IPS-20b (cell line): Measurements from ENCODE around the gene GATA6.
"Not testable (repeated sequence)": the region's sequence is repeated elsewhere in the genome, so short reads cannot be mapped to it uniquely, and the experiment has no call there.

Experiments
- H3K27ac ChIP-seq: one replicate; pipeline ENCODE4 v1.5.1; 2013; ENCODE audit warnings: low read length
- H3K27me3 ChIP-seq: 2 replicates; pipeline ENCODE4 v1.6.1; 2013; ENCODE audit warnings: mild to moderate bottlenecking, low read length, inconsistent platforms; ENCODE audit not compliant: insufficient read depth
- H3K36me3 ChIP-seq: 2 replicates; pipeline ENCODE4 v1.6.1; 2013; ENCODE audit warnings: low read depth, mild to moderate bottlenecking, inconsistent platforms, low read length, moderate library complexity; ENCODE audit not compliant: insufficient read depth
- H3K4me1 ChIP-seq: 2 replicates; pipeline ENCODE4 v1.6.1; 2013; ENCODE audit warnings: mild to moderate bottlenecking, control low read depth, inconsistent platforms, low read length, moderate library complexity; ENCODE audit not compliant: insufficient read depth
- H3K4me3 ChIP-seq: 2 replicates; pipeline ENCODE4 v1.5.1; 2013; ENCODE audit warnings: mild to moderate bottlenecking, low read length, inconsistent platforms
- H3K9ac ChIP-seq: 2 replicates; pipeline ENCODE4 v1.6.1; 2013; ENCODE audit warnings: low read depth, mild to moderate bottlenecking, inconsistent platforms, low read length, moderate library complexity
- H3K9me3 ChIP-seq: 2 replicates; pipeline ENCODE4 v1.6.1; 2013; ENCODE audit warnings: mild to moderate bottlenecking, low read depth, low read length, inconsistent platforms; ENCODE audit not compliant: insufficient read depth

GATA6 gene

DNA sequence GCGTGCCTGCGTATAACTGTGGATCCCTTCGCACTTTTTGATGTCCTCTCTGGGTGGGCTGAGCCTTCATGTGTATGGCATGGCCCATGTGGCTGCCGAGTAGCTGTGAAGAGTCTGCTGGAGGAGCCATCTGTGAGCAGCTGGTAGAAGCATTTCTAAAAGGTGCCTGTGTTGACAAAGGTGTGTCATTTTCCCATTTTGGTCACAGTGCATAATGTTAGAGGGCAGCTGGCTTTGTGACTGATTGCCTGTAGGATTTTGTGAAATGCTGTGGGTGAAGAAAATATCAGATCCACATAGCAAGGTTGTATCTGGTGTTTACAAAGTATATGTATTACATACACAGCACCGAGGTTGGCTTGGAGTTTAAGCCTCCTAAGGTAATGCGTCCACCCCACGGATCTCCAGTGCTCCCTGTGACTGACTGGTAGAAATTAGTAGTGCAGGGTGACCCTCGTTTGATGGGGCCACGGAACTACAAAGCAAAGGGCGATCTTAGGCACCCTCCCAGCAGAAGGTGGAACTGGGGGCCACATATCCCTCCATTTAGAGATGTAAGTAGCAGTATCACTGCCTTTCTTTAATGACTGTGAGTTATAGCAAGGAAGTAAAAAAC, 16.5 kb downstream of the GATA6 start:
- Histone ChIP-seq H3K27ac (no peak overlapping the region), H3K9ac (no peak overlapping the region)

DNA sequence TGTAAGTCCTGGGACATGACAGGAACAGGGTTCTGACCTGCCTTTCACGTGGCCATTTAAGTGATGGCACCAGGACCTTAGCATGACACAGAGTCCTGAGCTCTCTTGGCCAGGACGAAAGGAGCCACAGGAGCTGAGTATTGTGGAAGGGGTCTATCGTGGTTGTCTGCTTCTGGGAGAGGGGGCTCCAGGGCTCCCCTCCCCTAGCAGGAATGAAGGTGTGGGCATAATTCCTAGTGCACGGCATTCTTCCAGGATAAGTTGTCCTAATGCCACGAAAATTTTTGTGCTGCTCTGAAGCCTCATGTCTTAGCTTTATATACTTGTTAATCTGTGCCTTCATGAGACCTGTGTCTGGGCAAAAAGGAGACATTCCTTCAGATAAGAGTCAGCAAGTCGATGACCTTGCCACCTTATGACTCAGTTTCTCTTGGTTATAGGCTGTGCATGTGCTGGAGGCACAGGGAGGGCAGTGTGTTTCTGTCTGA, 17.1 kb downstream of the GATA6 start:
- Histone ChIP-seq H3K4me3 (no peak overlapping the region), H3K4me1 (no peaks in the 10 kb centered on the region), H3K9ac (no peak overlapping the region), H3K27me3 (peaks cover 6% of the 10 kb centered on the region), H3K36me3 (no peaks in the 10 kb centered on the region), H3K27ac (no peak overlapping the region), H3K9me3 (no peaks in the 10 kb centered on the region)

More for the DNA sequence above, 16.5 kb downstream of the GATA6 start:
- H3K4me3 ChIP-seq: no peak overlapping the region
- H3K27me3 ChIP-seq: peaks cover 13% of the 10 kb centered on the region
- H3K4me1 ChIP-seq: no peaks in the 10 kb centered on the region
- H3K36me3 ChIP-seq: no peaks in the 10 kb centered on the region
- H3K9me3 ChIP-seq: no peaks in the 10 kb centered on the region

DNA sequence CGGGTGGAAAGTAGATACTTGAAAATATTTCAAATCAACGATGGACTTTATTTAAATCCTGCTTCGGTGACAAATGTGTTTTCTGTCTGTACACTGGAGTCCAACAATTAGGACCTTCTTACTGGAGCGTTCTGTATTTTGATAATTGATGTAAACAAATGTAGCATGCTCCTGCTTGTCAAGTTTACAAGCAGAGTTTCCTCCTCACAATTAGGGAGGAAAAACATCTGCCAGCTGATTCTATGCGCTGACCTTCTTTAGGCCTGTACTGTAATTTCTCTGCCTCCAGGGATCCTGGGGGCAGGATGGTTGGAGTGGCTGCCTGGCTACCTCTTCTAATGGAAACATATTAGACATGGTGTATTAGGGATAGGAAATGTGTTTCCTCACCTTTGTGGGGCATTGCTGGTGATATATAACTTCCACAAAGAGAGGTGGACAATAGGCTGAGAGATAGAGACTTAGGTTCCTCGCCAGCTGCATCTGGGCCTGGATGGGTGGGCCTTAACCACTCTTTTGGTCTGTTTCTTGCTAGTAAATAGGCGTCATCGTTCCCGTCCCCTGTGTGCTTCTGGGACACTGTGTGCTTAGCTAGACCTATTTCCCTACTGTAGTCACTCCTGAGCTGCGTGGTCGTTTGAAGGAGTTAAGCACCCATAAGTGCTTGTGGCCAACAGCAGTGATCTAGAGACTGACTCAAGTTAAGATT, 19.3 kb downstream of the GATA6 start:
- H3K9ac ChIP-seq: no peak overlapping the region
- H3K9me3 ChIP-seq: no peaks in the 10 kb centered on the region
- peaks cover 2% of the 10 kb centered on the region; the same call in 1 of the 2 replicates for H3K4me1 ChIP-seq
- no peaks in the 10 kb centered on the region for H3K36me3 ChIP-seq
- no peaks in the 10 kb centered on the region for H3K27me3 ChIP-seq
- H3K27ac ChIP-seq: no peak overlapping the region
- no peak overlapping the region for H3K4me3 ChIP-seq

DNA sequence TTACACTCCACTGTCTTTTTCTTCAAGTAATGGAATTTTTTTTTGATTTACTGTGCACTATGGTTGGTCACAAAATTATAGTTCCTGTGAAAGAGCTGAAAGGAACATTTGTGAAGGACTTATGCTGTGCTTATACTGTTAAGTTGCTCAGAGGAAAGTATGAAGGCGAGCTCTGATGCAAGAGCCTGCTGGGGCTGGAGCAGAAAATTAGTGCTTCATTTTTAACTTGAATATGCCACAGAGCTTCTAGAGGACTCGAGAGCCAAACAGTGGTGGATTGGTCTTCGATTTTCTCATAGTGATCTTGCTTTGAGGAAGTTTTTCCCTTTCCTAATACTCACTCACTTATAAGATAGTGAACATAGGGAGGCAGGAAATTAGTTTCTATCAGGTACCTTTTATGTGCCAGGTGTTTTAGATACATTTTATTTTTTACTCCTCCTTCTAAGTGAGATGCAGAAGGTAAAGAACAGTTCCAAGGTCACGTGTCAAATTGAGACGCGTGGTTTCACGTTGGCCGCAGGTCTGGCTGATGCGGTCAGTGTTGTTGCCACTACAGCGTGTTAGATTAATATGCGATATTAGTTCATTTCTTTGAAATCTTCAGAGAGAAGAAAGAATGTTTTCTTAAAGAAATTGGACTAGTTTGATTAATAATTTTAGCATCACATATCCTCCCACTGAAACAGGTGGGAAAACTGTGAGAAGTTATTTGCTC, 20.2 kb downstream of the GATA6 start:
- Histone ChIP-seq H3K9ac (no peak overlapping the region), H3K27me3 (no peaks in the 10 kb centered on the region), H3K4me1 (peaks cover 7% of the 10 kb centered on the region; the same call in 1 of the 2 replicates), H3K4me3 (no peak overlapping the region), H3K9me3 (no peaks in the 10 kb centered on the region), H3K27ac (no peak overlapping the region), H3K36me3 (no peaks in the 10 kb centered on the region)

DNA sequence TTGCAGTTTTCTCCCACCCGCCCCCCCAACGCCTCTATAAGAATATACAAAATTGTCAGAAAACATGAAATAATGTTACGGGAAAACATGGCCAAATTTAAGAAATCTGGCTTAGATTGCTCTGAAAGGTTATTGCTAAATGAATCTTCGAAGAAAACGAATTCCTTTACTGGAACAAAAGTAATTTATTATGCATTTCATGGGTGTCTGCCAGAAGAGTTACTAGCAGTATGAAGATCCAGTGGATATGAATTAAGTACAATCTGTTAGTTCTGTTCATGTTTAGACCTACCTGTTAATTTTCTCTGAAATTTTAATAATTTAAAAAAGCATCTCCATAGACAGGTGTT, 21.9 kb downstream of the GATA6 start:
- Histone ChIP-seq H3K9me3 (no peaks in the 10 kb centered on the region), H3K9ac (no peak overlapping the region), H3K36me3 (no peaks in the 10 kb centered on the region), H3K4me1 (peaks cover 7% of the 10 kb centered on the region; the same call in 1 of the 2 replicates), H3K27ac (no peak overlapping the region), H3K4me3 (no peak overlapping the region), H3K27me3 (no peaks in the 10 kb centered on the region)

DNA sequence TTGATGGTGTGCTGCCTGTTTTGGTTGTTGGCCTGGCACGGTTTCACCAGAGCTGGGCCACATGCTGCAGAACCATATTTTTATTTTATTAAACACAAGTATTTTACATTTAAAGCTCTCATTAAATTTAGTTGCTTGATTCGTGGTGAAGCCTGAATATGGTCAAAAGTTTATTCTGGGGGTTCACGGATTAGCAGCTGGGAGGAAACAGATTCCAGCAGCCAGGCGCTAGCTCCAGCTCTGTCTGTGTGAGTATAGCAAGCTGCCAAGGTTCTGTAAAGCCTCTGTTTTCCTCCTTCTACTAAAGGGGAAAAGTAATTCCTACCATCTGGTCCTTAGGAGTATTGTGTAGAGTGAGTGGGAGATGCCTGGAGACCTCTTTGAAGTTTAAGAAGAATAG, 22.5 kb downstream of the GATA6 start:
- H3K27ac ChIP-seq: no peak overlapping the region

DNA sequence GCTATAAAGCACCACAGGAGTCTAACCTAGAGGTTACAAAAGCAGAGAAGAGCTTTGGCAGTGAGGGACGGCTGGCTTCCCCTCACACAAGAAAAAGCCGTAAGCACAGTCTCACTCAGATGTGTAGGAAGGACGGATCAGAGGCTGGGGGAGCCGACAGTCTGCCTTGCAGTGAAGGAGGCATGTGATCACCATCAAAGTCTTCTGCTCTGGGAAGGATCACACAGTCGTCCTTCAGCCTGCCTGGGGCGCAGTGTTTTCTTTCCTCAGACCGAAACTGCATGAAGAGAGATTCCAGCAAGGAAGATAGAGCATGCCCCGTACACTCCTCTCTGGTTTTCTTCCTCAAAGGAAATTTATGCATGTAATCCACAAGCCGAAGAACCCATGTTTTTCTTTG, 24.1 kb downstream of the GATA6 start:
- Histone ChIP-seq H3K27me3 (no peaks in the 10 kb centered on the region), H3K4me1 (peaks cover 7% of the 10 kb centered on the region; the same call in 1 of the 2 replicates), H3K27ac (no peak overlapping the region), H3K36me3 (no peaks in the 10 kb centered on the region), H3K4me3 (no peak overlapping the region), H3K9ac (no peak overlapping the region), H3K9me3 (no peaks in the 10 kb centered on the region)

More for the DNA sequence above, 22.5 kb downstream of the GATA6 start:
- H3K9me3 ChIP-seq: no peaks in the 10 kb centered on the region
- no peak overlapping the region for H3K9ac ChIP-seq
- peaks cover 7% of the 10 kb centered on the region; the same call in 1 of the 2 replicates for H3K4me1 ChIP-seq
- no peaks in the 10 kb centered on the region for H3K36me3 ChIP-seq
- no peaks in the 10 kb centered on the region for H3K27me3 ChIP-seq
- no peak overlapping the region for H3K4me3 ChIP-seq

DNA sequence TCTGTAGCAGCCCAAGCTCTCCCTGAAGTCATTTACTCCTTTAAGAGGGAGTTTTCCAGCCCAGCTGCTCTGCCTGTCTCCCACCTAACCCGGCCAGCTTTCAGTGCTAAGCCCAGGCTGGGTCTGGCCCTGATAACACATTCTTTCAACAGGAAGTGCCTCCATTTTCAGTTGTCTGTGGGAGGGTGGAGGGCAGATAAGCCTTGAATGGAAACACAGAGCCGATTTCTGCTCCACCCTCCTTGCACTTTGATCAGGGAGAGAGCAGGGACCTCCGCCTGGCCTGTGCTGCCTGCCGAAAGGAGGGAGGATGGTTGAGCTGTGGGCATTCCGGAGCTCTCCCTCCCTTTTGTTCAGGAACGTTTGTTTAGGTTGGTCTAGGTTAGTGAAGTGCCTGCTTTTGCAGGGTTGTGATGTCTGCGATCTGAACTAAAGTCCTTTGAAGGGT, 24.8 kb downstream of the GATA6 start:
- Histone ChIP-seq H3K9me3 (no peaks in the 10 kb centered on the region), H3K27me3 (no peaks in the 10 kb centered on the region), H3K9ac (no peak overlapping the region), H3K36me3 (no peaks in the 10 kb centered on the region), H3K27ac (no peak overlapping the region), H3K4me3 (no peak overlapping the region), H3K4me1 (peaks cover 7% of the 10 kb centered on the region; the same call in 1 of the 2 replicates)

DNA sequence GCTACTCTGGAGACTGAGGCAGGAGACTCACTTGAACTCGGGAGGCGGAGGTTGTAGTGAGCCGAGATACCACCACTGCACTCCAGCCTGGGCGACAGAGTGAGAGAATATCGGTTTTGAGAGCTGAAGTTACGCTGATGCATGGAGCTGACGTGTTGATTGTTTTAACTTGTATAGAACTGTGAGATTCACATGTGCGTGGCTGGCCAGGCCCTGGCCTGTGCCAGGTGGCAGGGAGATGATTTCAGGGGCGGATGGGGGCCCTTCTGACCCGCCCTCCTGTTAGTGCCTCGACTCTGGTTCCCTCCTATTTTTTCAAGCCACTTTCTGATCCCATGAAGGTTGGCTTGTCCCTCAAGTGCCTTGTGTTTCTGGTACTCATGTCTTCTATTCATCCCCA, 25.7 kb downstream of the GATA6 start:
- H3K4me3 ChIP-seq: no peak overlapping the region
- H3K4me1 ChIP-seq: peaks cover 7% of the 10 kb centered on the region; the same call in 1 of the 2 replicates
- no peaks in the 10 kb centered on the region for H3K36me3 ChIP-seq
- no peaks in the 10 kb centered on the region for H3K9me3 ChIP-seq
- no peak overlapping the region for H3K9ac ChIP-seq
- no peak overlapping the region for H3K27ac ChIP-seq
- H3K27me3 ChIP-seq: no peaks in the 10 kb centered on the region

DNA sequence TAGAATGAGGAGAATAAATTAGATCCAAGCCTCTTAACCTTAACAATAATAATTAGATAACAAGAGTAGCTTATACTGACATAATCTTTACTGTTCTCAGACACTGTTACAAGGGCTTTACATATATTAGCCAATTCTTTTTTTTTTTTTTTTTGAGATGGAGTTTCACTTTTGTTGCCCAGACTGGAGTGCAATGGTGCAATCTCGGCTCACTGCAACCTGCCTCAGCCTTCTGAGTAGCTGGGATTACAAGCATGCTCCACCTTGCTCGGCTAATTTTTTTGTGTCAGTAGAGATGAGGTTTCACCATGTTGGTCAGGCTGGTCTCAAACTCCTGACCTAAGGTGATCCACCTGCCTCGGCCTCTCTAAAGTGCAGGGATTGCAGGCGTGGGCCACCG, 27.6 kb downstream of the GATA6 start:
- H3K27ac ChIP-seq, H3K36me3 ChIP-seq, H3K4me3 ChIP-seq, H3K9ac ChIP-seq, H3K4me1 ChIP-seq, H3K27me3 ChIP-seq, H3K9me3 ChIP-seq: not testable (repeated sequence)

DNA sequence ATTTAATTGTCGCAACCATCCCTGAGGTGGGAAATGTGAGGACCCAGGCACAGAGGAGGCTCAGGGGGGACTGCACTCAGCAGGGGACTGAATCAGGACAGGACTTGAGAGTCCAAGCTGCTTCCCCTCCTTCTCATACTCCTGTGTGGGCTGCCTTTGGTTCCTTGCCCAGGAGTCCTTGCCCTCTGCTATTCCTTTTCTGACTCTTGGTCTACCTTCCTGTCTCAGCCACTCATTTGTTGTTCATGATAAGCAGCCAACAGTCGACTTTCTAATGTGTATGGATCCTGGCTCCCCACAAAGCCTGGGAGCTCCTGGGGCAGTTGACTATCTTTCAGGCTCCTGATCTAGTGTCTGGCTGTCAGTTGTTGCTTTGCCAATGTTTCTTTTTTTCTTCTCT, 28.3 kb downstream of the GATA6 start:
- peaks cover 7% of the 10 kb centered on the region; the same call in 1 of the 2 replicates for H3K4me1 ChIP-seq
- H3K9me3 ChIP-seq: no peaks in the 10 kb centered on the region
- no peak overlapping the region for H3K27ac ChIP-seq
- no peak overlapping the region for H3K4me3 ChIP-seq
- H3K9ac ChIP-seq: no peak overlapping the region
- H3K36me3 ChIP-seq: no peaks in the 10 kb centered on the region
- no peaks in the 10 kb centered on the region; the same call in 1 of the 2 replicates for H3K27me3 ChIP-seq
